Measurements from ENCODE around the gene ANTXR2. TPM values are rescaled to one million over a fixed set of nuclear protein-coding genes. Genes with fewer than 3 reads are reported as not detected.

The ANTXR2 gene
- polyA plus RNA-seq, 12 donors = 87.8 to 154 (median 121) TPM; not detected in 1

- DNase-seq = no peak
Measured at GRCh38 chr4:79872738-79873137, 200.3 kb downstream of the ANTXR2 start.

GRCh38 chr4:79871961-79872360, 201.1 kb downstream of the ANTXR2 start:
- no peak for DNase-seq

DNA sequence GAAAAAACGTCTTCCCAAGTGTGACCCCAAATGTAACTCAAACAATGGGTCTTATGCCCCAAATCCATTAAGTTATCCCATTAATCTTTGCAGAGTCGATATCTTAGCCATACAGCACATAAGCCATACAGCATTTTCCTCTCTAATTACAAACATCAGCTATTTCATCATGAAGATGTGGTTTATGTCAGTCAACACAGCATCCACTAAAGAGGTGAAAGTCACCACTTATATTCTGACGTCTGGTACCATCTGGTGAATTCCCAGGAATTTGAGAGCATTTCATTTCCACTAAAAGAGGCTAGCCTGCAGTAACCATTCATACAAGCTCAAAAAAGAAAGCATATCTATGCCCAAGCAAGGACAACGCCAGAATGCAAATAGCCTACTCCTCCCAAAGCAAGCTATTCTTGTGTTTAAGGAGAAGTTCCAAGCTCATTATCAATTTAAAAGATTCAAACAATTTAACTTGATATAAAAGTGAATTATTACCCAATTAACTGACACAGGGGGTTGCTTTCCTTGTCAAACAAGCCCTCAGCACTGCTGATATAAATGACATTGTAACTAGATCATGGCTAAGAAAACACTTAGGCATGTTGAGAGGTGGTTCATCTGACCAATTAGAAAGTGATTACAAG, 203.3 kb downstream of the ANTXR2 start:
- no peak for DNase-seq

DNA sequence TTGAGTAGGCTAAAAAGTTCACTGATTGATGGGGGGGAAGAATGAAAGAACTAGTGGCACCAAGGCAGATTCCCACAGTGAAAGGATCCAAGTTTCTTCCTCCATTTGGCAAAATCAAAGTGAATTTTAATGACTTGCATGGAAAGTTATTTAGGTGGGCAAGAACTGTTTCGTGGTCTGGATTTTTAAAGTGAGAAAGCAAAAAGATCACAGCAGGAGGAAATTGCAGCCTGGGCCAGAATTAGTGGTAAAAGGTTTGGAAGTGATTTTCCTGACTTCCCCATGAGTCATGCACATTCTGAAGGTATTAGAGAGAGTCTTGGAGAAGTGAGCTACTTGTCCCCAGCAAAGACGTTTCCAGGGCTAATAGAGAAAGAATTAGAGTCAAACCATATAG, 207.8 kb downstream of the ANTXR2 start:
- DNase-seq = no peak

DNA sequence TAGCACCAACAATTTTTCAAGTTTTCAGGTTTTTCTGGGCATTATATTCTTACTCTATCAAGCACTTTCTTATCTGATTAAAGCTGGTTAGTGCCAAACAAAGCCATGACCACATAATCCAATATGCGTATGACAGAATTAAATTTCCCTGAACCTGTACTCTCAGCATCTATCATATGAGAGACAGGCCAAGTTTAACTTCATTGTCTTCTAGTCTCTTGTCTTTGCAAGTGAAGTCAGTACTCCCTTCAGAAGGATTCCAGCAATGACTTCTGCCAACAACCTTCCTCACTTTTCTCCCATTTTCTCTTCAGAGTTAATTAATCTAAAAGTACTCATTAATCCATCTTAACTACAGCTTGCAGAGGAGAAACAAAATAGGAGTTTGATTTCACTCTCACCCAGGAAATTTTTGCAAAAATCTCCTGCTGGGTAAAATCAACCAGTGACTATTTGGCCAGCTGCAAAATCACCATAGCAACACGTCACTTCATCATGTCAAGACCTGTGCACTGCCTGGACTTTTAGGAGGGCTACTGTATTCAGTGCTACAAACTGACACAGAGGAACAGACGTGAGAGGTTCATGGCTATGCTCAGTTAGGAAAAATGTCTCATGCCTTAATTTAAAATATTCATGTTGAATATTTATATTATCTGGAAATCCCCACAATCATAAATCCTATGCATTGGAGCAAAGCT, 208.4 kb downstream of the ANTXR2 start:
- DNase-seq = no peak

DNA sequence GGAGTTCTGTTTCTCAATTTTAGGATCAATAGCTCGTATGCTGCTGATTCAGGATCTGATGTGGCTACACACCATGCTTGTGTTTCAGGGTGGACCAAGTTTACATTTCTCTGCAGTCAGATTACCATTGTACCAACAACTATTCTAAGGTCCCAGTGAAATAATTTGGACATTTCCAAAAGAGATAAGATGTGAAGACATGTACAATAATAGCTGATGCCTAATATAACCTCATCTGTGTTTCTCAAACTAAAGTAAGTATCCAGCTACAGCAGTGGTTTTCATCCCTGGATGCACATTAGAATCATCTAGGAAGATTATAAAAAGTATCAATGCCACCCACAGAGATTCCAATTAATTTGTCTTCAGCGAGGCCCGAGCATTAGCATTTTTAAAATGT, 209.7 kb downstream of the ANTXR2 start:
- no peak for DNase-seq

DNA sequence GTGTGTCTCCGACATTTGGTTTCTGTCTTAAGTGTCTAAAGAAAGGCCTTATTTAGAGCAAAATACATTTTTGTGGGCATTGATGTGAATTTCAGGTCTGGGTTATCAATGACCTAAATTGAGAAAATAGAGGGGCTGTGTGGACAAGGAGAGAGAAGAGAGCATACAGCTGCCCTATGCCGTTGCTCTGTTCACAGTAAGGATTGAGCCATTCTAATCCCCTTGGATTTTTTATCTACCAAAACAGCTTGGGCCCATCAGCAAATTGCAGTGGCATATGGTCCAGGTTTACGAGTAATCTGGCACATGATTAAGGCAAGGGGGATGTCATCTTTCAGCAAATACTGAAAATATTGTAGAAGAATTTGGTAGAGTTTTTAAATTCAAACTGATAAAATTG, 210.2 kb downstream of the ANTXR2 start:
- DNase-seq = no peak

DNA sequence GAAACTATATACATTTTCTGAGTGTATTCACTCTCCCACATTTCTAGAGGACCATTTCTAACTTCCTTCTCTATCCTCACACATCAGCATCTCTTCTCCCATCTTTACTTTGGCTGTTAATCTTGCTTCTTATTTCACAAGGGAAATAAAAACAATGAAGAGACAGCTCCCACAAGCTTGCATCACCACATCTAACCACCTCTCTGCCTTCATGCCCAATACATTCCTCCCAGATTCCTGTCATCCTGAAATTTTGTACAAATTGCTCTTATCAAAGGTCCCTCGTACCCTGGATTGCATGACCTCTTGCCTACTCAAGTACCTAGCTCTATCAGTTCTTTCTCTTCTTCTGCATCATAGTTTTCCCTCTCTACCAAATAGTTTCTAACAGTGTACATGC, 215.2 kb downstream of the ANTXR2 start:
- no peak for DNase-seq

DNA sequence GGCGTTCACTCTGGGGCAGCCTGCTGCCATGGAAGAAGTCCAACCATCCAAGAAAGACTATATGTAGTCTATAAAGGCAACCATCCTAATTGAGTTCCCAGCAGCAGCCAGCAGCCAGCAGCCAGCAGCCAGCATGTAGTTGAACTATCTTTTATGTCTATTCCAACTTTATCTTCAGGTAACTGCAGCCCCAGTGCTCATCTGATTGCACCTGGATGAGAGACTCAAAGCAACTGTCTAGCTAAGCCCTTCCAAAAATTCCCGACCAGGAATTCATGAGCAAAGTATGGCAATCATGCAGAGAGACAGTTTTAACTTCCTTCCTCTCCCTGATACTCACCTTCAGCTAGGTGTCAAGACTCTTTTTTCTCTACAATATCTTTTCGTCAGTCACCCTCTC, 216.8 kb downstream of the ANTXR2 start:
- DNase-seq = no peak

- no peak for DNase-seq
Measured at GRCh38 chr4:79854856-79855502, 218.1 kb downstream of the ANTXR2 start.

DNA sequence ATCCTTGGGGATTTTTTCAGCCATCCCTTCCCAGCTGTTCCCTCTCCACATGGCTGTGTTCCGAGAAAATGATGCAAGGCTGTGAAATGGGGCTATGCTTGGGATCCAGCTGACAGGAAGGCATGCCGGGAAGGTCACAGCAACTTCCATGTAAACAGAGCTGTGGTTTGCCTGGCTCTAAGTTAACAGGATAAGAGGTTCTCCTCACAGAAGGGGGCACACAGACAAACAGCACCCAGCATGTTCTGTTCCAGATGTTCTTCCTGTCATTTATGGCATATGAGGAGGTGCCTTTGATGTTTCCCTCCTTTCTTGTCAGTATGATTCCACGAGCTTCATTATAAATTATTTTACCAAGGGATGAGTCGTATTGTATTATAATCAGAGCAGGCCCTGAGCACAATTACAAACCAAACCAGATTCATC, 220.7 kb downstream of the ANTXR2 start:
- no peak for DNase-seq

DNA sequence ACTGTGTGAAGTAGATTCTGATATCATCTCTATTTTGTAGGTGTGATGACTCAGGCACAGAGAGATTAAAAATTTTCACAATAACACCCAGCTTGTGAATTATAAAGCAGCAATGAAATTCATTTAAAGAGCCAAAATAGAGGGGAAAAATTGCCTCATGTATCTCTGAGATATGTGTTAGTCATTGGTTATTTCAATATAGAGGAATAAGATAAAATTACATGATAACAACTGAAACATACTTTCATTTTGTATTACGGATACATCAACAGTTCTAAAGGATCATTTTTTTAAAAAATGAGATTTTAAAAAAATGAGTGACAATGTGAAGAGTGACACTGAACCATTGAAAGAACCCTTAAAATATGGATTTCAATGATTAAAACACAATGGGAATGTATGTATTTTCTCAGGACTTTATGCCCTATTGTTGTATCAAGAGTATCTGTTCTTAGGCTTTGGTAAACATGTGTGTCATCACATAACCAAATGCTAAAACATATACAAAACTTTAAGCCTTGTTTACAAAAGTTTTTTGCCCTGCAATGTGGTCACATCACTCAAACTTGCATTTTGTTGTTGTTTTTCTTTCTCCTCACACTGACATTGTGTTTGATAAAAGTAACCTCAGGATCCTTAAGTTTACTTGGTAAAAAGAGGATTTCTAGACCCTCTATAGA, 221.3 kb downstream of the ANTXR2 start:
- DNase-seq = no peak

Other genes with a start within 250 kb of the ANTXR2 start
- gene PRDM8, start 124.3 kb upstream of the ANTXR2 start, polyA plus RNA-seq (ENCODE audit: insufficient read length in 12 of 12) = 10 to 100 TPM in 10 of 12 donors, 1 to 10 TPM in 1, not detected in 1; 7.9 to 18.8 (median 14.2) TPM
- gene FGF5, start 193.4 kb upstream of the ANTXR2 start, polyA plus RNA-seq (ENCODE audit: insufficient read length in 12 of 12) = 1 to 10 TPM in 7 of 12 donors, under 1 TPM in 4, not detected in 1; 0.47 to 2.4 (median 1.4) TPM

All from muscle of arm (tissue), 12 donors.